Measurements from ENCODE around the gene NBPF1.
"Not testable (repeated sequence)": the region's sequence is repeated elsewhere in the genome, so short reads cannot be mapped to it uniquely, and the experiment has no call there.

The NBPF1 gene

DNA sequence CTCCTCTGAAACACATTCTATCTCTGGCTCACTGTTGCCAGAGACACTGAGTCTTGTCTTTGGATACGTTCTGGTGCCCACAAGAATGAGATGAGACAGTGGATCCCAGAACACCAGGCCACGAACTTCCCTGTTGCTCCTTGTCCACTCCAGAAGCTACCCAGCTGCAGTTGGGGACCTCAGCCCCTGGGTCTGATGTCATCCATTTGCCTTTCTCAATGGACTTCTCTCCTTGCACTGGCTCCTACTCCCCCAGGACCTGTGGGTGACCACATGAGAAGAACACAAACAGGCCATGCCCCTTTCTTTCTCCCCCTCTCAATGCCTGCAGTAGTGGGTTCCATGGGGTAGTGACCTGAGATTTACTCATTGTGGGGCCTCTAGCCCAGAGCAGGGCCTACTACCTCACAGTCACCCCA is 5.9 kb downstream of the NBPF1 start:
- TF ChIP-seq, protein P1, sequence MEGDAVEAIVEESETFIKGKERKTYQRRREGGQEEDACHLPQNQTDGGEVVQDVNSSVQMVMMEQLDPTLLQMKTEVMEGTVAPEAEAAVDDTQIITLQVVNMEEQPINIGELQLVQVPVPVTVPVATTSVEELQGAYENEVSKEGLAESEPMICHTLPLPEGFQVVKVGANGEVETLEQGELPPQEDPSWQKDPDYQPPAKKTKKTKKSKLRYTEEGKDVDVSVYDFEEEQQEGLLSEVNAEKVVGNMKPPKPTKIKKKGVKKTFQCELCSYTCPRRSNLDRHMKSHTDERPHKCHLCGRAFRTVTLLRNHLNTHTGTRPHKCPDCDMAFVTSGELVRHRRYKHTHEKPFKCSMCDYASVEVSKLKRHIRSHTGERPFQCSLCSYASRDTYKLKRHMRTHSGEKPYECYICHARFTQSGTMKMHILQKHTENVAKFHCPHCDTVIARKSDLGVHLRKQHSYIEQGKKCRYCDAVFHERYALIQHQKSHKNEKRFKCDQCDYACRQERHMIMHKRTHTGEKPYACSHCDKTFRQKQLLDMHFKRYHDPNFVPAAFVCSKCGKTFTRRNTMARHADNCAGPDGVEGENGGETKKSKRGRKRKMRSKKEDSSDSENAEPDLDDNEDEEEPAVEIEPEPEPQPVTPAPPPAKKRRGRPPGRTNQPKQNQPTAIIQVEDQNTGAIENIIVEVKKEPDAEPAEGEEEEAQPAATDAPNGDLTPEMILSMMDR (IDR thresholded peaks at IDR 0.05; ENCODE audit: borderline replicate concordance, control extremely low read depth, extremely low read depth, insufficient read depth, missing control alignments) = no peak
- no peak for DNase-seq (ENCODE audit: low spot score)
- in situ Hi-C loops (cut with MboI; ENCODE audit: low sequenced_read_pairs, unreplicated experiment) = loop anchor here (10.0 kb wide), 1 partner anchor 63 kb away; no protein-coding TSS in a partner anchor

DNA sequence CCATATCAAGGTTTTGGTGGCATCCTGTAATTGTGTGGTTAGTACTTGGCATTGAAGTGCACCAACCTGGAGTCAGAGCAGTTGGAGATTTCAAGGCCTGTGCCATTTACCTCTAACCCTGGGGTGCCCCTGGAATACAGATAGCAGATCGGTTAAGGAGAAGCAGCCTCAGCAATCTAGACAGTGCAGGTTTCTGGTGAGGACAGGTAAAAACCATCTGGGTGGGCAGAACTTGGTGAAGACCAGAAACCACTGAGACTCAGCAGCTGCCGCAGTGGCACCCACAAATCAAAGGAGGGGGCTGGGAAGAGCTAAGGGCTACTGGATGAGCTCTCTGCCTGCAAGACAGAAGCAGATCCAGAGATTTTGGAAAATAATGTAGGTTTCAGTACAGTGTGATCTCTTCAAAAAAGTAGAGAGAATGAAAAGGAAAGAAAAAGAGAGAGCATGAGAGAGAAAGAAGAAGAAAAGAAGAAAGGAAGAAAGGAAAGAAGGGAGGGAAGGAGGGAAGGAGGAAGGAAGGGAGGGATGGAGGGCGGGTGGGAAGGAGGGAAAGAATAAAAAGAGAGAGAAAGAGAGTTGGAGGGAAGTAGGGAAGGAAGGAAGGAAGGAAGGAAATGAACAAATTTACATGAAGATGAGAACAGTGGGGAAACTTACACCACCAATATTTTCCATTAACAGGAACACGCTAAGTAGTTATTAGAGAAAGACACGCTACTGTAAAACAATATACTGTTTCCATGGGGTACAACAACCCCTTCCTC is 6.5 kb downstream of the NBPF1 start:
- DNase-seq (ENCODE audit: low spot score) = not testable (repeated sequence)
- in situ Hi-C loops (cut with MboI; ENCODE audit: low sequenced_read_pairs, unreplicated experiment) = loop anchor here (10.0 kb wide), 1 partner anchor 62 kb away; no protein-coding TSS in a partner anchor

DNA sequence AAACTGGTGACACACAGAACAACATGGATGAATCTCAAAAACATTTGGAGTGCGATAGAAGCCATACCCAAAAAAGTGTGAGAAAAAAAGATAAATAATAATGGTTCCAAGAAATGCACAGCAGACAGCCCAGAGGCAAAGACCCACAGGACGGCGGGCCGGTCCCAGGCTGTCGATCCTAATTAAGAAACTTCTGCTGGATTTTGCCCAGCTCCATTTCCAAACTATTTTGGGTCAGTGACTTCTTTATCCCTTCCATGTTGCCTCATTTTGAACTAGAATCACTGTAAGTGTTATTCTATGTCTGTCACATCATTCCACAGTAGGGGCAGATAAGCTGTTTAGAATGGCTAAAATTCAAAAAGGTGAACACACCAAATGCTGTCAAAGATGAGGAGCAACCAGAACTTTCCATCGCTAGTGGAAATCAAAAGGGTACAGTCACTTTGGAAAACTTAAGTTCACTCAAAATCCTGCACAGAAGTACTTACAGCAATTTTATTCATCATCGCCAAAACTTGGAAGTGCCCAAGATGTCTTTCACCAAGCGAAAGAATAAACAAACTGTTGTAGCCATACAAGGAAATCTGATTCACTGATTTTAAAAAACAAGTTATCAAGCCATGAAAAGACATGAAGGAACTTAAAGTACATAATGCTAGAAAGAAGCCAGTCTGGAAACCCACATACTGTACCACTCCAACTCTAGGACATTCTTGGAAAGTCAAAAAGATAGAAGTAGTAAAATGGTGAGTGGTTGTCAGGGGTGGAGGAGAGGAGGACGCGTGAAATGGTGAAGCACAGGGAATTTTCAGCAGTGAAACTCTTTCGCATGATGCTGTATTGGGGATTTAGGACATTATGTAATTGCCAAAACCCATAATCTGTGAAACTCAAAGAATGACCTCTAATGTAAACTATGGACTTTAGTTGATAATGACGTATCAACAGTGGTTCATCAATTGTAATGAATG is 7.5 kb downstream of the NBPF1 start:
- in situ Hi-C loops (cut with MboI; ENCODE audit: low sequenced_read_pairs, unreplicated experiment) = loop anchor here (10.0 kb wide), 1 partner anchor 61 kb away; no protein-coding TSS in a partner anchor
- no peak for DNase-seq (ENCODE audit: low spot score)
- TF ChIP-seq, protein P1 (IDR thresholded peaks at IDR 0.05; ENCODE audit: borderline replicate concordance, control extremely low read depth, extremely low read depth, insufficient read depth, missing control alignments) = no peak

DNA sequence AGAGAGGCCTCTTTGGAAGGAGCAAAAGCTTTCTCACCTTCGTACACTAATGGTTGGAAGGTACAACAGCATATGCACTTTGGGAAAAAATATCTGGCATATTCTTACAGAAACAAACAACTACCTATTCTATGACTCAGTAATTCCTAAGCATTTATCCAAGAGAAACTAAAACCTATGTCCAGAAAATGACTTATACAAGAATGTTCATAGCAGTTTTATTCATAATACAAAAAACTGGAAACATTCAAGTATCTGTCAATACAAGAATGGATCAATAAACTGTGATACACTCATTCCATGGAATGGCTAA is 8.2 kb downstream of the NBPF1 start:
- in situ Hi-C loops (cut with MboI; ENCODE audit: low sequenced_read_pairs, unreplicated experiment) = loop anchor here (10.0 kb wide), 1 partner anchor 60 kb away; no protein-coding TSS in a partner anchor
- TF ChIP-seq, protein P1 (IDR thresholded peaks at IDR 0.05; ENCODE audit: borderline replicate concordance, control extremely low read depth, extremely low read depth, insufficient read depth, missing control alignments) = no peak
- no peak for DNase-seq (ENCODE audit: low spot score)

DNA sequence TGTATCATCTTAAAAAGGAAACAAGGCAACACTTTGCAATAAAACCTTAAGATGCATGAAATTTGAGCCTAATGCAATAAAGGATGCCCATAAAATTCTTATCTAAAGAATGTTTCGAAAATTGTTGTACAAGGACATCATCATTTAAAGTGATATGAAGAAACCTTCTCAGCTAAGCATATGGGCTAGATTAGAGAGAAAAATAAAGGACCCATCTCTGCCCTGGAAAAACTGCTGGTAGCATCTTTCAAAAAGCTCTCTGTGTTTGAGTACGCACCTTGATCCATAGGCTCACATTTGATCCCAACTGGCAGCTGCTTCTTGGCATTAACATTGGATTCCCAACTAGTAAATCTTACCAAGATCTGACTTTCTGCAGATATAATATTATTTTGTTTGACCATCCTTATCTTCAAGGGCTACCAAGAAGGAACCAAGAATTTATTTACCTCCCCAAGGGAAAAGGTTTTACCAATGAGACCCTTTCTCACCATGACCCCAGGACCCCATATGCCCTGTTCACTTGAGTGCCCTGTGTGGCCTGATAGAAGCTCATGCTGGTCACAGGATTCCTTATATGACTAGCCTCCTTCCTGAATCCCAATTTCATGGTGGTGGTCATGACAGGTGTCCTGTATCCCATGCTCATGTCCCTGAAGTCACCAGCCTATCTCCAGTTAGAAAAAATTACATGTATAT is 8.7 kb downstream of the NBPF1 start:
- in situ Hi-C loops (cut with MboI; ENCODE audit: low sequenced_read_pairs, unreplicated experiment) = loop anchor here (10.0 kb wide), 1 partner anchor 60 kb away; no protein-coding TSS in a partner anchor
- not testable (repeated sequence) for DNase-seq (ENCODE audit: low spot score)

DNA sequence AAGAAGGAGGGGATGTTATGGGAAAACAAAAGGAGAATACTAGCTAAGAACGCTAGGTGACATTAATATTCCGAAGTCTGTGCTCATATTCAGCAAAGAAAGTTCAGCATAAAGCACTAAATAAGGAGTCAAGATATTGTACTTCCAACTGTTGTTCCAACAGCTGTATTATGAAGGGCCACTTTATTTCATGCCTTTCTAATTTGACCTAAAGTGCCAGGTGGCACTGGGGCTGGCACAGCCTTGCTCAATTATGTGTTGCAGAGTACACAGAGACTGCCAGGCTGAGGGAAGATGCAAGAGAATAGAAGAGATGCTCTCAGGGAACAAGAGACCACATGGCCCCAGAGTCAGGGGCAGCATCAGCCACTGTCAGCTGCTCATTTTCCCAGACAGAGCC is 9.7 kb downstream of the NBPF1 start:
- not testable (repeated sequence) for DNase-seq (ENCODE audit: low spot score)
- in situ Hi-C loops (cut with MboI; ENCODE audit: low sequenced_read_pairs, unreplicated experiment) = loop anchor here (10.0 kb wide), 1 partner anchor 59 kb away; no protein-coding TSS in a partner anchor

DNA sequence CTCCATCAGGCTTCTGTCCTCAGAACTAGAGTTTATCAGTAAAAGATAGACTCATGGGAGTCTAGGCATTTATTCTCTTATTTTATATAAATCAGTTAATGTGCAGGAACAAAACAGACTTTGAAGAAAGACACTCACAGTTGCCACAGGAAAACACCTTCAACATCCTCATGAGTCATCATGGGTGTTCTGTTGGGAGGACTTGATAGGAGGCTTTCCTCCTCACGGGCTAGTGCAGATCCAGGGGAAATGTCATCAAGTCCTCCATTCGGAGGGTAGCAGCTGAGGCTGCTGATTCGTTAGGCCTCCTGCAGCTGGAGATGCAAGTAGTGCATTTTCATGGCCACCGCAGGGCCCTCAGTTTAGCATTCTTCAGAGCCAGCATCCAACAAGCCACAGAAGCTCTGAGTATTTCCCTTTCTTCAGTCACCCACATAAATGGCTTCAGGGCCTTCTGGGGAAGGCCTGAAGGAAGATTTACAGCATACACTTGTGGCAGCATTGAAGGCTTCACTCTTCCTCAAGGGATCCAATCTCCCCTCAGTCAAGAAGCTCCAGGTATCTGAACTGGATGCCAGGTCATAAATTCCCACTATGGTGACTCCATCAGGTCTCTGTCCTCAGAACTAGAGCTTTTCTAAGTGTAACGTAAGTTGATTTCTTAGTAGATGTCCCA is 10.9 kb downstream of the NBPF1 start:
- not testable (repeated sequence) for DNase-seq (ENCODE audit: low spot score)
- in situ Hi-C loops (cut with MboI; ENCODE audit: low sequenced_read_pairs, unreplicated experiment) = loop anchor here (10.0 kb wide), 1 partner anchor 58 kb away; no protein-coding TSS in a partner anchor

DNA sequence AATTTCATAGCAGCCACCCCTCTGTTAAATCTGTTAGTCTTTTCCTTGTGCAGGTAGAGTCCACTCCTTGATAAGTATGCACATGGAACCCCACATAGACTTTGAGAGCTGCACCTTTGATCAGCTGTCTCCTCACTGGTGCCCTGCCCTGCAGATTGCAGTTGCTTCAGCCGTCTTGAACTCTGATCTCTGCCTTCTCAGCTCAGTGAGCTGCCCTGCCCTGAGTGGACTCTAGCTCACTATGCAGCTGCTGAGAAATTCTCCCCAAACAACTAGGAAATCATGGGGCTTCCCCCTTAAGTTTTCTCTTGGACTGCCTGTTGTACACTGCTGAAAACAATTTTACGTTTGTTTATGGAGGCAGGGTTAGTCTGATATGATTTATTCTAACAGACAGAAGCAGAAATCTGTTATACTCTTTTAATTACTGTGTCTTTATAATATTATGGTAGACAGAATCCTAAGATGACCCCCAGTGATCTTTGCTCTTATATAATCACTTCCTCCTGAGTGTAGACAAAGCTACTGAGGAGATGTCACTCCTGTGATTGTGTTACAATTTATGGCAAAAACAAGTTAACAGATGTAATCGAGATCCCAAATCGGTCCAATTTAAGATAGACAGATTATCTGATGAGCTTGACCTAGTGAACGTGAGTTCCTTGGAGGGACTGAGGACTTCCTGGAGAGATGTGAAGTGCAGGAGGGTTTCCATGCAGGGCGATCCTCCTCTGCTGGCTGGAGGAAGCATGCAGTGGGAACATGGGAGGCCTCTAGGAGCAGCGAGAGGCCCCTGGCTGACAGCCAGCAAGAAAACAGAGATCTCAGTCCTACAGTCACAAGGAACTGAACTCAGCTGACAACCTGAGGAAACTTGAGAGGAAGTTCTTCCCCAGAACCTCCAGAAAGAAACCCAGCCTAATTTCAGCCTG is 12.2 kb downstream of the NBPF1 start:
- not testable (repeated sequence) for DNase-seq (ENCODE audit: low spot score)
- in situ Hi-C loops (cut with MboI; ENCODE audit: low sequenced_read_pairs, unreplicated experiment) = loop anchor here (10.0 kb wide), 1 partner anchor 56 kb away; no protein-coding TSS in a partner anchor

DNA sequence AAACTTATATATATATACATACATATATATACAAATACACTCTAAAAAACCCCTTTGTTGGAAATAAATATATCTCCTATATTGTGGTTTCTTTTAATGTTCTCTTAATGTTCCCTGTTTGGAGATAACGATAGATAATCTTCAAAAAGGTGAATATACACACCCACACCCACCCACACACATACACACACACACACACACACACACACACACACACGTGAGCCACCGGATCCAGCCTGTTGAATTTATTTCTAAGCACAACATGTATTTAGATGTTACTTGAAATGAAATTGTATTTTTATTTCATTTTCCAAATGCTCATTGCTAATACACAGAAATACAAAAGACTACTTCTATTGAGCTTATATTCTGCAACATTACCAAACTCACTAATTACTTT is 14.0 kb downstream of the NBPF1 start:
- in situ Hi-C loops (cut with MboI; ENCODE audit: low sequenced_read_pairs, unreplicated experiment); DNase-seq (ENCODE audit: low spot score): not testable (repeated sequence)

DNA sequence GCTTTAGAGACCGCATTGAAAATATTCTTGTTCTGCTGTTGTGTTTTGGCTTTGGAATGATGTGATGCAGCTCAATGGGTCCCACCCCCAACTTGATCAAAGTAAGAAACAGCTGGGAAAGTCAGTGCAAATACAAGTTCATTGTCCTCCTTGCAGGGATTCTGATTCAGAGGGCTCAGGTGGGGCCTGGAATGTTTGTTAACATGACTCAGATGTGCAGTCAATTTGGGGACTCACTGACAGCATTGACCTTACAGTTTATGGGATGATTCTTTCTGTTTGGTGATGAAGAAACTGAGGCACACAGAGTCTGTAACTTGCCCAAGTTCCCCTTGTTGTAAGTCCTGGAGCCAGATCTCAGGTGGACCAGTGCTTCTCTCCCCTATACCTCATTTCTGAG is 18.1 kb downstream of the NBPF1 start:
- DNase-seq (ENCODE audit: low spot score); in situ Hi-C loops (cut with MboI; ENCODE audit: low sequenced_read_pairs, unreplicated experiment): not testable (repeated sequence)

DNA sequence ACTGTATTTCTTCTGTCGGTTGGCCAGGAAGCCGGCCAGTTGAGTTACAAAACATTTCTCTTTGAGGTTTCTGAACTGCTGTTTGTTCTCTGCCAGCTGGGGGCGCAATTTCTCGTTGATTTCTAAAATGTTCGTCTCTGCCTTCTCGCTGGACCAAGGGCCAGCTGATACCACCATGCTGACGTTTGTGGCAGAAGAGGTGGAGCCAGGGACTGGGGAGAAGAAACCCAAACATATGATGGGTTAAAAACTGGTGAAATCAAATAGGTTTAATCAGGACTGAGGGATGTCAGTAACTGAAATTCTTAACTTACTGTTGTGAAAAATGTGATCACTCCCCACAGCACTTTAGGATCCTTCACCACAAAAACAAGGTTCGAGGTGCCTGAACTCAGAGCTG is 21.5 kb downstream of the NBPF1 start:
- DNase-seq (ENCODE audit: low spot score); in situ Hi-C loops (cut with MboI; ENCODE audit: low sequenced_read_pairs, unreplicated experiment): not testable (repeated sequence)

DNA sequence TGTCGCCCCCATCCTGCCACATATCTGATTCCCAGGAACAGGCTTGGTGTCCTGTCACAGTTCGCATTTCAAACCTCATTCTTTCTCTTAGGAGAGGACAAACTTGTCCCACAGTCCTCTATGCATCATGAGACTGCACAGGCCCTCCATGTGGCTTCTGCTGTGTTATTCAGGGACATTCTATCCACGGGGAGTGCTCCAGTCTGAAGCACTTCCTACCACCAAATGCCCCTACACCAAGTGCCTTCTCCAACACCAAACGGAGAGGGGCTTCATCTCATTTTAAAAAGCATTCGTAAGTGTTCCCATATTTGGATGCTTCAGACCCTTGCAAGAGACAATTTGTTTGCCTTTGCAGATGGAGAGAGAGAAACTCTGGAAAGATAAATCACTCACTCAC is 25.3 kb downstream of the NBPF1 start:
- in situ Hi-C loops (cut with MboI; ENCODE audit: low sequenced_read_pairs, unreplicated experiment); DNase-seq (ENCODE audit: low spot score): not testable (repeated sequence)

Data from GM13976 (cell line).